DOHH2 (cell line): ENCODE data around the gene ANK3.

Experiments
- H3F3A ChIP-seq: fragments of 200-600 bp; sonication (generic), shearing (Covaris generic); 2 replicates; pipeline ENCODE4 v1.6.0; 2016; ENCODE audit warnings: antibody characterized with exemption, mild to moderate bottlenecking; ENCODE audit not compliant: control insufficient read depth, insufficient read depth
- H3K27ac ChIP-seq: fragments of 200-600 bp; sonication (generic); 2 replicates; pipeline ENCODE4 v1.5.1; 2014; ENCODE audit warnings: low read depth, mild to moderate bottlenecking, low read length, moderate library complexity
- H3K27me3 ChIP-seq: fragments of 200-600 bp; sonication (generic); 2 replicates; pipeline ENCODE4 v1.6.1; 2014; ENCODE audit warnings: mild to moderate bottlenecking, low read length, mixed read lengths; ENCODE audit not compliant: control insufficient read depth
- H3K36me3 ChIP-seq: fragments of 200-600 bp; sonication (generic); 2 replicates; pipeline ENCODE4 v1.6.1; 2014; ENCODE audit warnings: mild to moderate bottlenecking, low read length, moderate library complexity, mixed read lengths; ENCODE audit not compliant: control insufficient read depth
- H3K4me1 ChIP-seq: fragments of 200-600 bp; sonication (generic); 2 replicates; pipeline ENCODE4 v1.6.1; 2014; ENCODE audit warnings: mild to moderate bottlenecking, low read length, mixed read lengths; ENCODE audit not compliant: control insufficient read depth
- H3K4me2 ChIP-seq: fragments of 200-600 bp; sonication (generic); 2 replicates; pipeline ENCODE4 v1.6.0; 2014; ENCODE audit warnings: mild to moderate bottlenecking, low read length, moderate library complexity
- H3K4me3 ChIP-seq: fragments of 200-600 bp; sonication (generic); 2 replicates; pipeline ENCODE4 v1.5.1; 2014; ENCODE audit warnings: mild to moderate bottlenecking, low read length, mixed read lengths
- H3K79me2 ChIP-seq: fragments of 200-600 bp; sonication (generic); 2 replicates; pipeline ENCODE4 v1.6.1; 2014; ENCODE audit warnings: mild to moderate bottlenecking, low read length, mixed read lengths; ENCODE audit not compliant: control insufficient read depth
- H3K9me2 ChIP-seq: fragments of 200-600 bp; sonication (generic); replicated peaks from 2 replicates; pipeline ENCODE4 v1.6.1; 2014; ENCODE audit warnings: mild to moderate bottlenecking, low read length, mixed read lengths; ENCODE audit not compliant: control insufficient read depth
- H3K9me3 ChIP-seq: fragments of 200-600 bp; sonication (generic); 2 replicates; pipeline ENCODE4 v1.6.1; 2014; ENCODE audit warnings: antibody characterized with exemption, low read length, mixed read lengths; ENCODE audit not compliant: control insufficient read depth, insufficient read depth
- H4K20me1 ChIP-seq: fragments of 200-600 bp; sonication (generic); 2 replicates; pipeline ENCODE4 v1.6.0; 2014; ENCODE audit warnings: low read depth, mild to moderate bottlenecking, antibody characterized with exemption, low read length, moderate library complexity; ENCODE audit not compliant: control insufficient read depth, insufficient read depth
- EZH2phosphoT487 ChIP-seq: fragments of 200-600 bp; sonication (generic); IDR thresholded peaks from 2 replicates; pipeline ENCODE4 v1.6.1; 2017; ENCODE audit warnings: borderline replicate concordance, mild to moderate bottlenecking, antibody characterized with exemption, low read length, moderate library complexity, mixed read lengths
- TF ChIP-seq, protein P1 (sequence below): fragments of 200-600 bp; sonication (generic); IDR thresholded peaks from one replicate; pipeline ENCODE4 v1.5.1; 2014; ENCODE audit warnings: antibody characterized with exemption, mild to moderate bottlenecking, low read depth, low read length; ENCODE audit not compliant: poor library complexity, severe bottlenecking

The ANK3 gene

GRCh38 chr10:60348982-60349381 is 40.7 kb downstream of the ANK3 start:
- Histone ChIP-seq H3K9me2 (no peaks in the 10 kb centered on the region), H3K4me2 (peak overlapping the region; percentile 78), H3K79me2 (peaks cover 73% of the 10 kb centered on the region), H3K27ac (peak overlapping the region; percentile 99), H3K4me1 (peaks cover 100% of the 10 kb centered on the region), H3K4me3 (peak overlapping the region; percentile 65), H3K36me3 (peaks cover 38% of the 10 kb centered on the region), H3K9me3 (no peaks in the 10 kb centered on the region), H4K20me1 (no peaks in the 10 kb centered on the region), H3K27me3 (no peaks in the 10 kb centered on the region), H3F3A (peaks cover 35% of the 10 kb centered on the region)
- no peak for TF ChIP-seq EZH2phosphoT487
- TF ChIP-seq, protein P1, sequence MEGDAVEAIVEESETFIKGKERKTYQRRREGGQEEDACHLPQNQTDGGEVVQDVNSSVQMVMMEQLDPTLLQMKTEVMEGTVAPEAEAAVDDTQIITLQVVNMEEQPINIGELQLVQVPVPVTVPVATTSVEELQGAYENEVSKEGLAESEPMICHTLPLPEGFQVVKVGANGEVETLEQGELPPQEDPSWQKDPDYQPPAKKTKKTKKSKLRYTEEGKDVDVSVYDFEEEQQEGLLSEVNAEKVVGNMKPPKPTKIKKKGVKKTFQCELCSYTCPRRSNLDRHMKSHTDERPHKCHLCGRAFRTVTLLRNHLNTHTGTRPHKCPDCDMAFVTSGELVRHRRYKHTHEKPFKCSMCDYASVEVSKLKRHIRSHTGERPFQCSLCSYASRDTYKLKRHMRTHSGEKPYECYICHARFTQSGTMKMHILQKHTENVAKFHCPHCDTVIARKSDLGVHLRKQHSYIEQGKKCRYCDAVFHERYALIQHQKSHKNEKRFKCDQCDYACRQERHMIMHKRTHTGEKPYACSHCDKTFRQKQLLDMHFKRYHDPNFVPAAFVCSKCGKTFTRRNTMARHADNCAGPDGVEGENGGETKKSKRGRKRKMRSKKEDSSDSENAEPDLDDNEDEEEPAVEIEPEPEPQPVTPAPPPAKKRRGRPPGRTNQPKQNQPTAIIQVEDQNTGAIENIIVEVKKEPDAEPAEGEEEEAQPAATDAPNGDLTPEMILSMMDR: no peak

- TF ChIP-seq, protein P1: no peak
- no peak for TF ChIP-seq EZH2phosphoT487
- peak overlapping the region; percentile 78 for H3K4me2 ChIP-seq
Observed at GRCh38 chr10:60347270-60347669, 42.4 kb downstream of the ANK3 start.

GRCh38 chr10:60346661-60347060 is 43.0 kb downstream of the ANK3 start:
- TF ChIP-seq, protein P1: no peak
- no peak for TF ChIP-seq EZH2phosphoT487
- Histone ChIP-seq H3K4me2 (peak overlapping the region; percentile 33), H3K36me3 (peaks cover 49% of the 10 kb centered on the region), H4K20me1 (no peaks in the 10 kb centered on the region), H3K27me3 (no peaks in the 10 kb centered on the region), H3K4me3 (peak overlapping the region; percentile 2; the same call in 1 of the 2 replicates), H3K27ac (peak overlapping the region; percentile 2; the same call in 1 of the 2 replicates), H3F3A (peaks cover 13% of the 10 kb centered on the region), H3K4me1 (peaks cover 100% of the 10 kb centered on the region), H3K9me2 (no peaks in the 10 kb centered on the region), H3K79me2 (peaks cover 92% of the 10 kb centered on the region), H3K9me3 (no peaks in the 10 kb centered on the region)

More at GRCh38 chr10:60347270-60347669, 42.4 kb downstream of the ANK3 start:
- Histone ChIP-seq H3K4me3 (peak overlapping the region; percentile 16), H3K36me3 (peaks cover 49% of the 10 kb centered on the region), H3F3A (peaks cover 19% of the 10 kb centered on the region), H3K79me2 (peaks cover 86% of the 10 kb centered on the region), H3K27ac (peak overlapping the region; percentile 99; the same call in 1 of the 2 replicates), H3K9me3 (no peaks in the 10 kb centered on the region), H4K20me1 (no peaks in the 10 kb centered on the region), H3K4me1 (peaks cover 100% of the 10 kb centered on the region), H3K9me2 (no peaks in the 10 kb centered on the region), H3K27me3 (no peaks in the 10 kb centered on the region)
